Measurements from ENCODE around the gene PTPRH. TPM values are rescaled to one million over a fixed set of nuclear protein-coding genes. Genes with fewer than 3 reads are reported as not detected.
"Not testable (repeated sequence)": the region's sequence is repeated elsewhere in the genome, so short reads cannot be mapped to it uniquely, and the experiment has no call there.

The PTPRH gene
- total RNA-seq, 1 donor from 2014 or later = 0.07 TPM

GRCh38 chr19:55227241-55228014 is 18.1 kb upstream of the PTPRH start:
- intact Hi-C loops (cut with micrococcal nuclease) = no loop called here

DNA sequence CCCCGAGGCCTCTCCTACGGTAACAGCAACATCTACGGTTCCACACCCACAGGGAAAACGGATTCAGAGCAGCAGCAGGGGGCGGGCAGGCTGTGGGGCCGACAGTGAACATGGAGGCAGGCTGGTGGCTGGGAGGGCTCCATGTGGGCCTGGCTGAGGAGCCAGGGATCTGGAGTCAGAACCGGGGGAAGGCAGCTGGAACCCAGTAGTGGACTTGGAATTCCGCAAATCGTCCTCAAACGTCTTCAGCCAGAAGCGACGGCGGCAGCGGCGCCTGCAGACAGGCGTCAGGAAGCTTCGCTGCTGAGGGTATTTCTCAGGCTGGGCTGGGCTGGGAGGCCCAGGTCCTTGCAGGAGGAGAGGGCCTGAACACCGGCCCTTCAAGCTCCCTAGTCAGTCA is 17.5 kb upstream of the PTPRH start:
- intact Hi-C loops (cut with micrococcal nuclease) = no loop called here

DNA sequence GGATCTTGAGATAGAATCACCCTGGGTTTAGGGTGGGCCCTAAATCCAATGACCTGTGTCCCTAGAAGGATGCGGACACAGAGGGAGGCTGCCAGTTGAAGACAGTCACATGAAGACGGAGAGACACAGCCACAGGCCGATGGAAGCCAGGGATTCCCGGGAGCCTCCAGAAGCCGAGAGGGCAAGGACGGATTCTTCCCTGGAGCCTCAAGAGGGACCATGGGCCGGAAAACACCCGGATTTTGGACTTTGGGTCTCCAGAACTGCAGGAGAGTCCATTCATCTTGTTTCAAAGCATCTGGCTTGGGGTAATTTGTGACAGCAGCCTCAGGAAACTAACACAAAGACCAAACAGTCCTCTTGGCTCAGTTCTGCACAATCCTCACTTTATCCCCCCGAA is 17.0 kb upstream of the PTPRH start:
- intact Hi-C loops (cut with micrococcal nuclease) = no loop called here

- intact Hi-C loops (cut with micrococcal nuclease) = no loop called here
Observed at GRCh38 chr19:55225415-55225958, 16.2 kb upstream of the PTPRH start.

DNA sequence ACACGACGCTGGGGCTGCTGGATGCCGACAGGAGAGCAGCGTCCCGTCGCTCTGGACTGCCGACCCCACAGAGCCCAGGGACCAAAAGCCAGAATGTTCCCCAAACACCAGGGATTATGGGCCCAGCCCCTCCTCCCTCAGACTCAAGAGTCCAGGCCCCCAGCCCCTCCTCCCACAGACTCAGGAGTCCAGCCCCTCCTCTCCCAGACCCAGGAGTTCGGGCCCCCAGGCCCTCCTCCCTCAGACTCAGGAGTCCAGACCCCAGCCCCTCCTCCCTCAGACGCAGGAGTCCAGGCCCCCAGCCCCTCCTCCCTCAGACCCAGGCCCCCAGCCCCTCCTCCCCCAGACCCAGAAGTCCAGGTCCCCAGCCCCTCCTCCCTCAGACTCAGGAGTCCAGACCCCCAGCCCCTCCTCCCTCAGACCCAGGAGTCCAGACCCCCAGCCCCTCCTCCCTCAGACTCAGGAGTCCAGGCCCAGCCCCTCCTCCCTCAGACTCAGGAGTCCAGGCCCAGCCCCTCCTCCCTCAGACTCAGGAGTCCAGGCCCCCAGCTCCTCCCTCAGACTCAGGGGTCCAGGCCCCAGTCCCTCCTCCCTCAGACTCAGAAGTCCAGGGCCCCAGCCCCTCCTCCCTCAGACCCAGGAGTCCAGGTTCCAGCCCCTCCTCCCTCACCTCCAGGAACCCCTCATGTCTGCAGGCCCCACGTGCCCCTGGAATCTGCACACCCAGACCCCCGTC is 15.5 kb upstream of the PTPRH start:
- intact Hi-C loops (cut with micrococcal nuclease) = not testable (repeated sequence)

- intact Hi-C loops (cut with micrococcal nuclease) = no loop called here
Observed at GRCh38 chr19:55224038-55224665, 14.9 kb upstream of the PTPRH start.

GRCh38 chr19:55223291-55224037 is 14.2 kb upstream of the PTPRH start:
- intact Hi-C loops (cut with micrococcal nuclease) = no loop called here

- intact Hi-C loops (cut with micrococcal nuclease) = no loop called here
Observed at GRCh38 chr19:55220525-55220924, 11.2 kb upstream of the PTPRH start.

DNA sequence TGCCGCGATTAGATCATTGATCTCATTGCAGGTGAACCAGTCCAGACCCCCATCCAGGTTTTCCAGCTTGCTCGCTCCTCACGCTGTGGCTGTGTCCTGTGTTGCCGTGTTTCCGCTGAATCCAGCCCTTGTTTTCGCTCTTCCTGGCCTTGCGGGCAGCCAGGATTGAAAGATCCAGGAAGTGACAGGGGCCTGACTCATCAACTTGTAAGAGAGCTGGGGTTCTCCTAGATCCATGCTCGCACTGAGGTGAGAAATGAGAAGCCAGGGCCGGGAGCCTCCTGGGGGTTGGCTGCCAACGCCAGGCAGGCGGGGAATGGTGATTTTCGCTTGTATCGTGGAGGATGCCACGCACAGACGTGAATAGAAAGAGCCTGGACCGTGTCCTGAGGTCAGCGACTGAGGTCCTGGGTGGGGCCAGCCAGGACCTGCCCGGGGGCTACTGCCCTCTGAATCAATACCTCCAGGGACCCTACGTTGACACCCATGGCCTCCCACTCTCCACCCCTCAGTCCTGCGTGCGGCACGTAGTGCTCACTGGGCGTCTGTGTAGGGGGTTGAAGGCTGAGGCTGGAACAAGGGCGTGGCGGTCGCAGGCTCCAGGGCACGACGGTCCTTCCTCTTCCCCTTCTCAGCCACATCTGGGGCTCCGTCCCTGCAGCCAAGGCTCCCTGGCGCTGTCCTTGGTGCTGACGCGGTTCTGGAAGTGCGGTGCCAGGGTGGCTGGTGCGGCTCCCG is 7.3 kb upstream of the PTPRH start:
- intact Hi-C loops (cut with micrococcal nuclease) = loop anchor here (1.0 kb wide), 1 partner anchor 43 kb away; the partner anchor contains the start of gene PPP6R1

DNA sequence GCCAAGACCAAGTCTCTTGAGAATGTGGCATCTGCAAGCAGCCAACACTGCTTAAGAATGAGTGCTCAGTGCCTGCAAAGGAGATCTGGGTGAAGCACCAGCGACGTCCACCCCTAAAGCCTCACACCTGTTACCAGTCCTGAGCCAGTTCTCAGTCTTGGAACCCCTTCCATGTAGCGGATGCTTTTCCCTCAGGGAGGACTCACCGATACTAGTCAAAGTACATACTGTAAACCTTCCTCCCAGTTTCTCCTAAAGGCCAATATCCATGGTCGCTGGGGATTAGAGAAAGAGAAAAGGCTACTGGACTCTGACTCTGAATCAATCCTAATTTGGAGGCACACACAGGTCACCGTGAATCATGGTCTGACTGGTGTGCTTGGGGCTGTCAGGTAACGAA is 4.2 kb upstream of the PTPRH start:
- intact Hi-C loops (cut with micrococcal nuclease) = no loop called here

DNA sequence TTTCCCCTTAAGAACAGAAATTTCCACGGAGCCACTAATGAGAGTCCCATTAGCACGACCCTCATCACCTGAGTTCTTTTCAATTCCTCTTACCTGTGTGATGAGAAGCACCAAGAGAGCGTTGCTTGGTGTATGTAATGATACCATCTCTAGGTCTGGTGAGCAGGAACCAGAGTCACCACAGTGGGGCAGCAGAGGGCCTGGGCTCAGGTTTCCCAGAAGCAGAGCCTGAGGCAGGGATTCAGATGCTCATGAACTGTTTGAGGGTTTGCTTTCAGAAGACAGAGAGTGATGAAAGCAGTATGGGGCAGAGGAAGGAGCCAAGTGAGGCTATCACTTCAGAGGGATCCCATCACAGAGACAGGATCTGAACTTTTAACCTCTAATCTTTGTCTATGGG is 3.1 kb upstream of the PTPRH start:
- intact Hi-C loops (cut with micrococcal nuclease) = loop anchor here (1.0 kb wide), 2 partner anchors 46 to 206 kb away; no protein-coding TSS in a partner anchor

- intact Hi-C loops (cut with micrococcal nuclease) = no loop called here
Observed at GRCh38 chr19:55209693-55210472, 582 bp upstream of the PTPRH start.

- intact Hi-C loops (cut with micrococcal nuclease) = no loop called here
Observed at GRCh38 chr19:55206664-55207500, 2.4 kb downstream of the PTPRH start.

- intact Hi-C loops (cut with micrococcal nuclease) = not testable (repeated sequence)
Observed at GRCh38 chr19:55202199-55202598, 7.1 kb downstream of the PTPRH start.

GRCh38 chr19:55199620-55200204 is 9.6 kb downstream of the PTPRH start:
- intact Hi-C loops (cut with micrococcal nuclease) = no loop called here

GRCh38 chr19:55198651-55199050 is 10.7 kb downstream of the PTPRH start:
- intact Hi-C loops (cut with micrococcal nuclease) = no loop called here

DNA sequence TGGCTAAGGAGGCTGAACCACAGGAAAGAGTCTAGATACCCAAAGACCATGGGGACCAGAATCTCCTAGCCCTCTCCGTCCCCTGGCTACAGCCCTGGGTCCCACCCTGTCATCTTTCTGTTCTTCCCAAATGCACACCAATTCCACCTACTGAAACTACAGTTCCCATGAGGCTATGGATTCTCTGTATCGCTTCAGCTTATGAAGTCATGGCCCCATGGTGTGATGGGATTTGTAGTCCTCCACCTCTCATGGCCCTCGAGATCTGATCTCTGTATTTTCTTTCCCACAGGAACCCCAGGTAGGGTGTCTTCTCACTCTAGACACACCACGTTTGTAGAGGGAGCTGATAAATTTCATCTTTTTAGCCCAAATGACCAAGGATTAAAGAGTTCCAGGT is 11.8 kb downstream of the PTPRH start:
- intact Hi-C loops (cut with micrococcal nuclease) = no loop called here

GRCh38 chr19:55196803-55197202 is 12.5 kb downstream of the PTPRH start:
- intact Hi-C loops (cut with micrococcal nuclease) = no loop called here
